ENCODE results near the gene CDC37L1. TPM values are rescaled to one million over a fixed set of nuclear protein-coding genes. Genes with fewer than 3 reads are reported as not detected.

Gene CDC37L1
- total and polyA plus RNA-seq, 9 donors, result 14.6 to 24.2 (median 20.7) TPM

DNA sequence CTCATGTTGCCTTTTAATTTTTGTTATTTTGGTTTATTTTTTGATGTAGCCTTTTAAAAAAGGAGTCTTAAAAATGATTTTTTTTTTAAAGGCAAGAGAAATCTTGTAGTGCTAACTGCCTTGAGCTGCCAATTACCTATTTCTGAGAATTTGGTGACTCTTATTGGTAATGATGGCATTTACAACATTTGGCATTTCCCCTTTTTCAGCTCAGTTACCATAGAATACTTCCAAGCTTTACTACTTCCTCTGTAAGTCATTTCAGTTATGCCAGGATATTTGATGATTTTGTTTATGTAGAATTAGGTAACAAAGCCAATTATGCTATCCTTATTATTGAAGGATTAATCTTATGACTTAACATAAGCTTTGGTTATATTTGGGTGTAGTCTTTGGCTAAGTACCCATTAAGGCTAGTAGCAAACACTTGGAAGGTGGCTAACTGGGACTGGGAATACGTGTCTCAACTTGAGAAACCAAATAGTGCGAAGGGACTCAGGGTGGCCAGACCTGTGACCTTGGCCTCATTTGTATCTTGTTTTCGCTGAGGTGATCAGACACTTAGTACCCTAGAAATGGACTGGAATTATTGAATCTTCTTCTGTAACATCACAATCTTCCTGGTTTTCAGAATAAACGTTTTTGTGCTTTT, 27.7 kb downstream of the CDC37L1 start:
- intact Hi-C loops (cut with DNase I), result no loop called here
- Histone ChIP-seq H3K27ac (no peak overlapping the region), H3K9me3 (no peaks in the 10 kb centered on the region), H3K36me3 (no peaks in the 10 kb centered on the region), H3K4me3 (no peak overlapping the region), H3K27me3 (no peaks in the 10 kb centered on the region), H3K4me1 (ENCODE audit: insufficient read depth) (no peaks in the 10 kb centered on the region)
- no peak for DNase-seq
- 54 to 73% (median 65%) methylated on average over 4 of the region's 4 CpGs for WGBS, 3 donors
- no peak for TF ChIP-seq POLR2A (IDR thresholded peaks at IDR 0.05)
- TF ChIP-seq EP300 (IDR thresholded peaks at IDR 0.05), result no peak
- TF ChIP-seq CTCF (IDR thresholded peaks at IDR 0.05), result no peak

- H3K36me3 ChIP-seq, result no peaks in the 10 kb centered on the region
- H3K27ac ChIP-seq, result no peak overlapping the region
- no peaks in the 10 kb centered on the region for H3K4me1 ChIP-seq (ENCODE audit: insufficient read depth)
- no peak overlapping the region for H3K4me3 ChIP-seq
- intact Hi-C loops (cut with DNase I), result no loop called here
- DNase-seq, result no peak
- no peaks in the 10 kb centered on the region for H3K27me3 ChIP-seq
- TF ChIP-seq POLR2A (IDR thresholded peaks at IDR 0.05) (no peak), CTCF (IDR thresholded peaks at IDR 0.05) (no peak), EP300 (IDR thresholded peaks at IDR 0.05) (no peak)
- H3K9me3 ChIP-seq, result no peaks in the 10 kb centered on the region
Observed at GRCh38 chr9:4709380-4709779, 30.0 kb downstream of the CDC37L1 start.

DNA sequence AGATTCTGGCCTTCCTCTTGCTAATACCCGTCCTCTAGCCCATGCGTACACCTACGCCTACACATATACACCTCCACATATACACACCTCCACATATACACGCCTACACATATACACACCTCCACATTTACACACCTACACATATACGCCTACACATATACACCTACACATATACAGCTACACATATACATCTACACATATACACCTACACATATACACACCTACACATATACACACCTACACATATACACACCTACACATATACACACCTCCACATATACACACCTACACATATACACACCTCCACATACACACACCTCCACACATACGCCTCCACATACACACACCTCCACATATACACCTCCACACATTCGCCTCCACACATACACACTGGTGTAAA, 34.5 kb downstream of the CDC37L1 start:
- WGBS, 3 donors, result 69 to 76% (median 70%) methylated on average over 7 of the region's 7 CpGs
- no peaks in the 10 kb centered on the region for H3K9me3 ChIP-seq
- no peak for DNase-seq
- H3K27ac ChIP-seq, result no peak overlapping the region
- H3K27me3 ChIP-seq, result no peaks in the 10 kb centered on the region
- intact Hi-C loops (cut with DNase I), result no loop called here
- no peak overlapping the region for H3K4me3 ChIP-seq
- peaks cover 2% of the 10 kb centered on the region for H3K4me1 ChIP-seq (ENCODE audit: insufficient read depth)
- H3K36me3 ChIP-seq, result no peaks in the 10 kb centered on the region
- no peak for TF ChIP-seq CTCF (IDR thresholded peaks at IDR 0.05)
- TF ChIP-seq POLR2A (IDR thresholded peaks at IDR 0.05), result no peak
- TF ChIP-seq EP300 (IDR thresholded peaks at IDR 0.05), result no peak

DNA sequence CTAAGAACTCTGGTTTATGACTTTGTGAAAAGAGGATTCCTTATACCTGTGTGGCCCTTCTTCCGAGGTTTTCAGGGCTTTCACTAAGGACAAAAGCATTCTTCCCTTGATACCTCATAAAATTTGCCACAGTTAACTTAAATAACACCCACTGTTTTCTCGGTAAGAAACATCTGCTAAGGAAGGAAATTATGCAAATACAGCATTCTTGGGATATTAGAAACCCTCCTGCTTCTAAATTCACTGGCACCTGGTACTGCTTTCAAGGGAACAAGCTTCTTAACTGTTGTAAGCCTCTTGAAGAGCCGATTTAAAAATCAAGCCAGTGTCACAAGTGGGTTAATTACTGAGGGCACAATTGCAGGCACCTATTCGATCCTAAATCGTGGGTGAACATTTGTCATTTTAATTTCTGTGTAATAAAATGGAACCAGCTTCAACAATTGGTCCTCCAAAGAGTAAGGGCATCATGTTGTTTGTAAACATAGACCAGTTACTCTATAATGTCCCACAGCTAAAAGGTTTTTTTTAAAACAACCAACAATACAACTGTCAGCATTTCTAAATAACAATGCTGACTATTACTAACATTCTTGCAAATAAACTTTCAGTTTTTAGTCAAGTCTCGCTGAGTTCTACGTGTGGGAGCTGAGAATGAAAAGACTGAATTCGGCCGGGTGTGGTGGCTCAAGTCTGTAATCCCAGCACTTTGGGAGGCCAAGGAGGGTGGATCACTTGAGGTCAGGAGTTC, 35.1 kb downstream of the CDC37L1 start:
- Histone ChIP-seq H3K9me3 (no peaks in the 10 kb centered on the region), H3K4me1 (ENCODE audit: insufficient read depth) (peaks cover 2% of the 10 kb centered on the region), H3K36me3 (no peaks in the 10 kb centered on the region), H3K27ac (no peak overlapping the region), H3K4me3 (no peak overlapping the region), H3K27me3 (no peaks in the 10 kb centered on the region)
- intact Hi-C loops (cut with DNase I), result no loop called here
- 20 to 48% (median 27%) methylated on average over 9 of the region's 9 CpGs for WGBS, 3 donors
- DNase-seq, result no peak
- TF ChIP-seq POLR2A (IDR thresholded peaks at IDR 0.05), result no peak

DNA sequence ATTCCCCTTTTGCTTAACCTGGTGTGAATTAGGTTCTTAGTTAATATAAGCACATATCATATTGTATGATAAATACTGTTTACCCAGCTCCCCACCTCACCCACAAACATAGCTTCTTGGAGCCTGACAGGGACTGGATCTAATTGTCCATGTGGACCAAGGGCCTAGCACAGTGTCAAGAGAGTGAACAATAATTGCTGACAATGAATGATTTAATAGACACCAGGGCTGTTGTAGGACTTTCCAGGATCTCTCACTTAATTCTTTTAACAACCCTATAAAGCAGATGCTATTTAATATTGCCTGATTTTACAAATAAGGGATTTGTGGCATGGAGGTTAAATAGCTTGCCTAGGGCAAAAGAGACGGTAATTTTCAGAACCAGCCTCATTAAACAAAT, 36.8 kb downstream of the CDC37L1 start:
- intact Hi-C loops (cut with DNase I), result no loop called here
- 91 to 96% (median 95%) methylated on average over 1 of the region's 1 CpG for WGBS, 3 donors
- TF ChIP-seq POLR2A (IDR thresholded peaks at IDR 0.05), result no peak
- no peak for TF ChIP-seq CTCF (IDR thresholded peaks at IDR 0.05)
- no peak for TF ChIP-seq EP300 (IDR thresholded peaks at IDR 0.05)
- Histone ChIP-seq H3K9me3 (no peaks in the 10 kb centered on the region), H3K27me3 (no peaks in the 10 kb centered on the region), H3K36me3 (no peaks in the 10 kb centered on the region), H3K4me3 (no peak overlapping the region), H3K4me1 (ENCODE audit: insufficient read depth) (peaks cover 2% of the 10 kb centered on the region), H3K27ac (no peak overlapping the region)
- DNase-seq, result no peak
